Uterus (tissue), 4 donors: ENCODE data around the gene SYT13. TPM values are rescaled to one million over a fixed set of nuclear protein-coding genes. Genes with fewer than 3 reads are reported as not detected.

ENCODE experiments used
- DNase-seq, 2 donors: peaks; one replicate each; pipeline ENCODE4 v3.0.0-alpha.2; 2019 to 2020
- H3K27ac ChIP-seq, 2 donors: fragments of 200-600 bp; sonication (generic); 1 replicate in 1 of 2; 2 replicates in 1 of 2; pipeline ENCODE4 v1.5.1; 2016 to 2018
- H3K27me3 ChIP-seq, 2 donors: fragments of 200-600 bp; sonication (generic); one replicate each; pipeline ENCODE4 v1.5.1; 2018 to 2019; ENCODE audit warnings: control low read depth in 1 of 2
- H3K36me3 ChIP-seq, 2 donors: fragments of 200-600 bp; sonication (generic); one replicate each; pipeline ENCODE4 v1.5.1; 2019; ENCODE audit warnings: control low read depth in 1 of 2
- H3K4me1 ChIP-seq, 2 donors: fragments of 200-600 bp; sonication (generic); one replicate each; pipeline ENCODE4 v1.5.1; 2018 to 2019; ENCODE audit warnings: control low read depth in 1 of 2
- H3K4me3 ChIP-seq, 2 donors: fragments of 200-600 bp; sonication (generic); 1 replicate in 1 of 2; 2 replicates in 1 of 2; pipeline ENCODE4 v1.5.1; 2018 to 2019; ENCODE audit warnings: mild to moderate bottlenecking in 1 of 2
- H3K9me3 ChIP-seq, 2 donors: fragments of 200-600 bp; sonication (generic); one replicate each; pipeline ENCODE4 v1.5.1; 2019; ENCODE audit warnings: control low read depth in 1 of 2
- POLR2A ChIP-seq, 2 donors: fragments of 450-650 bp; IDR thresholded peaks; one replicate each; pipeline ENCODE4 v1.6.1; 2016; ENCODE audit warnings: antibody characterized with exemption in 2 of 2, mild to moderate bottlenecking in 1 of 2, moderate library complexity in 1 of 2
- intact Hi-C: fragments of 100-400 bp; cut with DNase I; formaldehyde crosslinking; loops from one replicate; pipeline ENCODE4 v1.15.1; 2023; ENCODE audit warnings: low total_unique reads
- total RNA-seq, 4 donors: library from RNA; depleted of rRNA in 3 of 4; stranded (reverse); fragments of >200 nt in 3 of 4; gene quantifications; one replicate each; pipeline versions ENCODE4 v1.1.0 to v1.2.4, GENCODE V29; 2014 to 2023
- TF ChIP-seq, protein P1 (sequence below), 4 experiments: fragments of 200-600 bp in 2 of 4; fragments of 450-650 bp in 2 of 4; sonication (generic) in 2 of 4; IDR thresholded peaks; one replicate each; pipeline ENCODE4 v1.5.1; 2016 to 2019; ENCODE audit warnings: antibody characterized with exemption in 4 of 4, mild to moderate bottlenecking in 2 of 4, moderate library complexity in 1 of 4
- donor health status: DM: yes; HTN: yes; CAD: no.

Gene SYT13
- total RNA-seq, 4 donors from 2014 or later = 4.9 TPM; not detected in 3

DNA sequence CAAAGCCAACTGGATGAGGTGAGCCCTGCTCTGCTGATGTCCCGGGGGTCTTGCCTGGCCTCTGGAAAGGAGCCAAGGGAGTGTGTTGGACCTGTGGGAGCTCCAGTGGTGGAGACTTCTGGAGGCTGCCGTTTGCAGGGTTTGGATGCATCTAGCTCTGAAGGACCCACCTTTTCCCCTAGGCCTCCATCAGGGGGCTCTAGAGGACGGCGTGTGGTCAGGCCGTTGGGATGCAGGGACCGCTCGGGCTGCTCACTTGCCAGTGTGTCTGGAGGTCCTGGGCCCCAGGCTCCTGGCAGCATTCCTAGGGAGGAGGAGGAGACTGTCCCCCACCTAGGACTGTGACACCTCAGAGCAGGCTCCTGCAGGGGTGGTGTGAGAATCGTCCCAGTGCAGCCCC is 81.4 kb downstream of the SYT13 start:
- TF ChIP-seq POLR2A (IDR thresholded peaks at IDR 0.05) = no peak
- TF ChIP-seq, protein P1, sequence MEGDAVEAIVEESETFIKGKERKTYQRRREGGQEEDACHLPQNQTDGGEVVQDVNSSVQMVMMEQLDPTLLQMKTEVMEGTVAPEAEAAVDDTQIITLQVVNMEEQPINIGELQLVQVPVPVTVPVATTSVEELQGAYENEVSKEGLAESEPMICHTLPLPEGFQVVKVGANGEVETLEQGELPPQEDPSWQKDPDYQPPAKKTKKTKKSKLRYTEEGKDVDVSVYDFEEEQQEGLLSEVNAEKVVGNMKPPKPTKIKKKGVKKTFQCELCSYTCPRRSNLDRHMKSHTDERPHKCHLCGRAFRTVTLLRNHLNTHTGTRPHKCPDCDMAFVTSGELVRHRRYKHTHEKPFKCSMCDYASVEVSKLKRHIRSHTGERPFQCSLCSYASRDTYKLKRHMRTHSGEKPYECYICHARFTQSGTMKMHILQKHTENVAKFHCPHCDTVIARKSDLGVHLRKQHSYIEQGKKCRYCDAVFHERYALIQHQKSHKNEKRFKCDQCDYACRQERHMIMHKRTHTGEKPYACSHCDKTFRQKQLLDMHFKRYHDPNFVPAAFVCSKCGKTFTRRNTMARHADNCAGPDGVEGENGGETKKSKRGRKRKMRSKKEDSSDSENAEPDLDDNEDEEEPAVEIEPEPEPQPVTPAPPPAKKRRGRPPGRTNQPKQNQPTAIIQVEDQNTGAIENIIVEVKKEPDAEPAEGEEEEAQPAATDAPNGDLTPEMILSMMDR (IDR thresholded peaks at IDR 0.05) = peak in 3 of 4 experiments; percentile 5 to 23 (median 17)
- H3K27me3 ChIP-seq = no peaks in the 10 kb centered on the region
- H3K27ac ChIP-seq = no peak overlapping the region
- intact Hi-C loops = no loop called here
- H3K4me3 ChIP-seq = no peak overlapping the region
- DNase-seq = peak in 1 of 2 donors; percentile 50
- H3K4me1 ChIP-seq = peaks cover 0 to 10% of the 10 kb centered on the region in 2 donors
- H3K9me3 ChIP-seq = no peaks in the 10 kb centered on the region
- H3K36me3 ChIP-seq = no peaks in the 10 kb centered on the region

DNA sequence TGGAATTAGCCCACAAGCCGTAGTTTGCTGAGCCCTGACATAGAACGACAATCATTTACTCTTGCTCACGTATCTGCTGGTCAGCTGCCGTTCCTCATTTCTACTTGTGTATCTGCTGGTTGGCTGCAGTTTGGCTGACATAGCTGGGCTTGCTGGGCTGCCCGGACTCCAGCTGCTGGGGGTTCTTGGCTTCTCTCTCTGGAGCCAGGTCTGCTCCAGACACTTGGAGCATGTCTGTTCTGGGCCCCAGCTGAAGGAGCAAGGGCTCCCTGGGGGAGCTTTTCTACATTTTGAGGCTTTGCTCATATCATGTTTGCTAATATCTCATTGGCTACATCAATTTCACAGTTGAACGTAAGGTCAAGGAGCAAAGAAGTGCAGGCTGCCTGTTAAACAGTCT is 92.4 kb downstream of the SYT13 start:
- Histone ChIP-seq H3K36me3 (no peaks in the 10 kb centered on the region), H3K4me1 (no peaks in the 10 kb centered on the region), H3K27me3 (no peaks in the 10 kb centered on the region), H3K4me3 (no peak overlapping the region), H3K9me3 (no peaks in the 10 kb centered on the region), H3K27ac (no peak overlapping the region)
- TF ChIP-seq, protein P1 (IDR thresholded peaks at IDR 0.05) = no peak
- no peak for TF ChIP-seq POLR2A (IDR thresholded peaks at IDR 0.05)
- no peak for DNase-seq
- intact Hi-C loops = no loop called here

Other genes starting within 250 kb of the SYT13 start
- gene PRDM11, start 139.7 kb downstream of the SYT13 start, total RNA-seq = 100 to 1,000 TPM in 1 of 4 donors, 10 to 100 TPM in 2, 1 to 10 TPM in 1; 7.4 to 318 (median 58.5) TPM